Measurements from ENCODE around the gene SNAI1.
"Not testable (repeated sequence)": the region's sequence is repeated elsewhere in the genome, so short reads cannot be mapped to it uniquely, and the experiment has no call there.

The SNAI1 gene

GRCh38 chr20:49948178-49948577, 34.6 kb upstream of the SNAI1 start:
- Histone ChIP-seq H3K9ac (ENCODE audit: low read length) (no peak overlapping the region), H3K27me3 (ENCODE audit: control insufficient read depth, insufficient read depth, low read length) (no peaks in the 10 kb centered on the region), H3K4me3 (ENCODE audit: low read length) (no peak overlapping the region), H3K4me1 (ENCODE audit: control insufficient read depth, insufficient read depth, low read length) (no peaks in the 10 kb centered on the region), H3K36me3 (ENCODE audit: control insufficient read depth, insufficient read depth, low read length) (peaks cover 42% of the 10 kb centered on the region), H3K27ac (ENCODE audit: low read depth, low read length) (no peak overlapping the region)

GRCh38 chr20:49948809-49949507, 33.8 kb upstream of the SNAI1 start:
- Histone ChIP-seq H3K4me3 (ENCODE audit: low read length) (no peak overlapping the region), H3K4me1 (ENCODE audit: control insufficient read depth, insufficient read depth, low read length) (no peaks in the 10 kb centered on the region), H3K9ac (ENCODE audit: low read length) (no peak overlapping the region), H3K36me3 (ENCODE audit: control insufficient read depth, insufficient read depth, low read length) (peaks cover 45% of the 10 kb centered on the region), H3K27ac (ENCODE audit: low read depth, low read length) (no peak overlapping the region), H3K27me3 (ENCODE audit: control insufficient read depth, insufficient read depth, low read length) (no peaks in the 10 kb centered on the region)

- H3K36me3 ChIP-seq (ENCODE audit: control insufficient read depth, insufficient read depth, low read length), result peaks cover 51% of the 10 kb centered on the region
- H3K4me1 ChIP-seq (ENCODE audit: control insufficient read depth, insufficient read depth, low read length), result no peaks in the 10 kb centered on the region
- no peak overlapping the region for H3K4me3 ChIP-seq (ENCODE audit: low read length)
- no peaks in the 10 kb centered on the region for H3K27me3 ChIP-seq (ENCODE audit: control insufficient read depth, insufficient read depth, low read length)
- no peak overlapping the region for H3K9ac ChIP-seq (ENCODE audit: low read length)
- H3K27ac ChIP-seq (ENCODE audit: low read depth, low read length), result no peak overlapping the region
These were observed 31.6 kb upstream of the SNAI1 start for GRCh38 chr20:49951151-49951550.

DNA sequence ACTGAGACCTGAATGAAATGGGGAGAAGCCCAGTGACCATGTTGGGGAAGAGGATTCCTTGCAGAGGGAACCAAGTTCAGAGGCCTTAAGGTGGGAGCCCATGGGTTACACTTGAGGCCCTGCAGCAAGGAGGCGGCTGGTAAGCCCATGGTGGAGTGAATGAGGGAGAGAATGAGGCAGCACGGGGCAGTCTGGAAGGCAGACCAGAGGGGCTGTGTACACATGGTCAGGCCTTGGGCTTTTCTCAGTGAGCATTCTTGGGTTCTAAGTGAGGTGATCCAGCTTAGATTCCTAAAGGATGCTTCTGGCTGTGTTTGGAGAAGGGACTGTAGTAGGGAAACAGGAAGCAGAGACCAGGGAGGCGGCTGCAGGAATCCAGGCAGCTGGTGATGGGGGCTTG, 27.6 kb upstream of the SNAI1 start:
- no peak overlapping the region for H3K4me3 ChIP-seq (ENCODE audit: low read length)
- H3K4me1 ChIP-seq (ENCODE audit: control insufficient read depth, insufficient read depth, low read length), result no peaks in the 10 kb centered on the region
- no peaks in the 10 kb centered on the region for H3K27me3 ChIP-seq (ENCODE audit: control insufficient read depth, insufficient read depth, low read length)
- H3K36me3 ChIP-seq (ENCODE audit: control insufficient read depth, insufficient read depth, low read length), result peaks cover 45% of the 10 kb centered on the region
- H3K27ac ChIP-seq (ENCODE audit: low read depth, low read length), result no peak overlapping the region
- H3K9ac ChIP-seq (ENCODE audit: low read length), result no peak overlapping the region

DNA sequence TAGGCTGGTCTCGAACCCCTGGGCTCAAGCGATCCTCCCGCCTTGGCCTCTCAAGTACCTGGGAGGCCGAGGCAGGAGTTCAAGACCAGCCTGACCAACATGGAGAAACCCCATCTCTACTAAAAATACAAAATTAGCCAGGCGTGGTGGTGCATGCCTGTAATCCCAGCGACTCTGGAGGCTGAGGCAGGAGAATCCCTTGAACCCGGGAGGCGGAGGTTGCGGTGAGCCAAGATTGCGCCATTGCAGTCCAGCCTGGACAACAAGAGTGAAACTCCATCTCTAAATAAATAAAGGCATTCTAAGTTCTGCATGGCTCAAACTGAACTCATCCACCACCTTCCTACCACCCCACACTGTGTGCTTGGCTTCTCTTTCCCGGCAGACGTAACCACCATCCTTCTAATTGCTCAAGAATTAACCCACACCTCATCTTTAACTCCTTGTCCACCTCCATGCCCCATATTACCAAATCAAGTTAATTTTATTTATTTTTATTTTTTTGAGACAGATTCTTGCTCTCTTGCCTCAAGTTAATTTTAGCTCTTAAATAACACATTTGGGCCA, 26.9 kb upstream of the SNAI1 start:
- H3K4me1 ChIP-seq (ENCODE audit: control insufficient read depth, insufficient read depth, low read length); H3K4me3 ChIP-seq (ENCODE audit: low read length); H3K27ac ChIP-seq (ENCODE audit: low read depth, low read length); H3K9ac ChIP-seq (ENCODE audit: low read length); H3K27me3 ChIP-seq (ENCODE audit: control insufficient read depth, insufficient read depth, low read length): not testable (repeated sequence)
- H3K36me3 ChIP-seq (ENCODE audit: control insufficient read depth, insufficient read depth, low read length), result peaks cover 39% of the 10 kb centered on the region

GRCh38 chr20:49956689-49957088, 26.1 kb upstream of the SNAI1 start:
- H3K9ac ChIP-seq (ENCODE audit: low read length), result no peak overlapping the region
- H3K4me3 ChIP-seq (ENCODE audit: low read length), result no peak overlapping the region
- H3K27me3 ChIP-seq (ENCODE audit: control insufficient read depth, insufficient read depth, low read length), result no peaks in the 10 kb centered on the region
- H3K4me1 ChIP-seq (ENCODE audit: control insufficient read depth, insufficient read depth, low read length), result no peaks in the 10 kb centered on the region
- H3K36me3 ChIP-seq (ENCODE audit: control insufficient read depth, insufficient read depth, low read length), result peaks cover 36% of the 10 kb centered on the region
- H3K27ac ChIP-seq (ENCODE audit: low read depth, low read length), result no peak overlapping the region

GRCh38 chr20:49957089-49957938, 25.5 kb upstream of the SNAI1 start:
- not testable (repeated sequence) for H3K9ac ChIP-seq (ENCODE audit: low read length); H3K4me1 ChIP-seq (ENCODE audit: control insufficient read depth, insufficient read depth, low read length); H3K27me3 ChIP-seq (ENCODE audit: control insufficient read depth, insufficient read depth, low read length); H3K27ac ChIP-seq (ENCODE audit: low read depth, low read length); H3K4me3 ChIP-seq (ENCODE audit: low read length)
- peaks cover 30% of the 10 kb centered on the region for H3K36me3 ChIP-seq (ENCODE audit: control insufficient read depth, insufficient read depth, low read length)

DNA sequence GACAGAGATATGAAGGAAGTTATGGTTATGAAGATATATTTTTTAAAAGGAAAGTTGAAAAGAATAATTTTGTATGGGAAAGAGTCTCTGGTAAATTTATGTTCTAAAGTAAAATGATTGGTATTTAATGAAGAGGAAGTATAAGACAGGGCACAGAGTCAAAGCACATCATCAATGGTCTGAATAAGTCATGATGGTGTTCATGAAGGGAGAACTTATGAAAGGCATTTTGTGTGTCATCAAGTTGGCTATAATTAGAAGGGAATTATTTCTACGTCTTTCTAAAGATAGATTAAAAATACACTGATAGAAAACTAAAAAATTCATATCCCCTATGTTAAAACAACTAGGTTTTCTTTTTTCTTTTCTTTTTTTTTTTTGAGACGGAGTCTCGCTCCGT, 21.4 kb upstream of the SNAI1 start:
- Histone ChIP-seq H3K4me3 (ENCODE audit: low read length) (no peak overlapping the region), H3K9ac (ENCODE audit: low read length) (no peak overlapping the region), H3K27ac (ENCODE audit: low read depth, low read length) (no peak overlapping the region), H3K36me3 (ENCODE audit: control insufficient read depth, insufficient read depth, low read length) (peaks cover 9% of the 10 kb centered on the region), H3K4me1 (ENCODE audit: control insufficient read depth, insufficient read depth, low read length) (no peaks in the 10 kb centered on the region), H3K27me3 (ENCODE audit: control insufficient read depth, insufficient read depth, low read length) (no peaks in the 10 kb centered on the region)

GRCh38 chr20:49964964-49965780, 17.6 kb upstream of the SNAI1 start:
- Histone ChIP-seq H3K9ac (ENCODE audit: low read length) (no peak overlapping the region), H3K4me1 (ENCODE audit: control insufficient read depth, insufficient read depth, low read length) (no peaks in the 10 kb centered on the region), H3K36me3 (ENCODE audit: control insufficient read depth, insufficient read depth, low read length) (no peaks in the 10 kb centered on the region), H3K27ac (ENCODE audit: low read depth, low read length) (no peak overlapping the region), H3K4me3 (ENCODE audit: low read length) (no peak overlapping the region), H3K27me3 (ENCODE audit: control insufficient read depth, insufficient read depth, low read length) (no peaks in the 10 kb centered on the region)

GRCh38 chr20:49965781-49966305, 16.9 kb upstream of the SNAI1 start:
- no peaks in the 10 kb centered on the region for H3K36me3 ChIP-seq (ENCODE audit: control insufficient read depth, insufficient read depth, low read length)
- no peak overlapping the region for H3K4me3 ChIP-seq (ENCODE audit: low read length)
- H3K4me1 ChIP-seq (ENCODE audit: control insufficient read depth, insufficient read depth, low read length), result no peaks in the 10 kb centered on the region
- no peak overlapping the region for H3K9ac ChIP-seq (ENCODE audit: low read length)
- no peak overlapping the region for H3K27ac ChIP-seq (ENCODE audit: low read depth, low read length)
- H3K27me3 ChIP-seq (ENCODE audit: control insufficient read depth, insufficient read depth, low read length), result no peaks in the 10 kb centered on the region

- Histone ChIP-seq H3K9ac (ENCODE audit: low read length) (no peak overlapping the region), H3K4me3 (ENCODE audit: low read length) (no peak overlapping the region), H3K27ac (ENCODE audit: low read depth, low read length) (no peak overlapping the region), H3K4me1 (ENCODE audit: control insufficient read depth, insufficient read depth, low read length) (no peaks in the 10 kb centered on the region), H3K27me3 (ENCODE audit: control insufficient read depth, insufficient read depth, low read length) (no peaks in the 10 kb centered on the region), H3K36me3 (ENCODE audit: control insufficient read depth, insufficient read depth, low read length) (no peaks in the 10 kb centered on the region)
These were observed 15.9 kb upstream of the SNAI1 start for GRCh38 chr20:49966861-49967260.

DNA sequence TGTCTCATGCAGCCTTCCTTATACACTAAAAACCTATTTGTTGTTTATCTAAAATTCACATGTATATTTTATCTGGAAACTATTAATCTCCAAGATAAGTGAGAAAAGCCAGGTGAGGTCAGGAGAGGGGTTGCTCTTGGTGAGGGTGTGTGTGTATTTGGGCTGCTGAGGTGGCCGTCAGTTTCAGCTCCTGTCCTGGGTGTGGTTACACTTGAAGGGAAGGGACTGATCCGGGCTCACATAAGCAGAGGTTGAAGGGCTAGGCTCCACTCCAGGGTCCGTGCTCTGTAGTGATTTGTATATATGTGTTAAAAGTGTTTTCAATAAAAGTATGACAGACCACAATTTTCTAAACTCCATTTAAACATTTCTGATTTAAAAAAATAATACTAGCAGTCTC, 13.5 kb upstream of the SNAI1 start:
- H3K4me3 ChIP-seq (ENCODE audit: low read length), result no peak overlapping the region
- H3K4me1 ChIP-seq (ENCODE audit: control insufficient read depth, insufficient read depth, low read length), result no peaks in the 10 kb centered on the region
- H3K36me3 ChIP-seq (ENCODE audit: control insufficient read depth, insufficient read depth, low read length), result no peaks in the 10 kb centered on the region
- H3K9ac ChIP-seq (ENCODE audit: low read length), result no peak overlapping the region
- H3K27ac ChIP-seq (ENCODE audit: low read depth, low read length), result no peak overlapping the region
- H3K27me3 ChIP-seq (ENCODE audit: control insufficient read depth, insufficient read depth, low read length), result no peaks in the 10 kb centered on the region
